Mesenchymal stem cell (in vitro differentiated cells and primary cell): ENCODE data around the gene LPP.
A peak's percentile ranks its signal among the peaks of the same experiment; 100 is the strongest.

ENCODE experiments used
- DNase-seq: peaks from one replicate; pipeline ENCODE4 v3.0.0-alpha.2; 2013
- H2AFZ ChIP-seq: one replicate; pipeline ENCODE4 v1.6.1; 2013; ENCODE audit warnings: low read depth, mild to moderate bottlenecking, control low read depth, inconsistent platforms, low read length, moderate library complexity
- H2AK5ac ChIP-seq: 2 replicates; pipeline ENCODE4 v1.6.1; 2013; ENCODE audit warnings: low read length, moderate library complexity, mild to moderate bottlenecking, inconsistent platforms; ENCODE audit not compliant: severe bottlenecking
- H2BK120ac ChIP-seq: one replicate; pipeline ENCODE4 v1.6.1; 2013; ENCODE audit warnings: low read depth, mild to moderate bottlenecking, inconsistent platforms, low read length, moderate library complexity
- H2BK12ac ChIP-seq, 2 experiments: one replicate each; pipeline ENCODE4 v1.6.1; 2013; ENCODE audit warnings: inconsistent platforms in 2 of 2, low read length in 2 of 2, mild to moderate bottlenecking in 2 of 2, moderate library complexity in 2 of 2, control low read depth in 1 of 2
- H2BK15ac ChIP-seq: one replicate; pipeline ENCODE4 v1.6.1; 2013; ENCODE audit warnings: mild to moderate bottlenecking, low read depth, inconsistent platforms; ENCODE audit not compliant: poor library complexity, severe bottlenecking
- H2BK5ac ChIP-seq: 2 replicates; pipeline ENCODE4 v1.6.1; 2013; ENCODE audit warnings: low read depth, mild to moderate bottlenecking, low read length, control low read depth, inconsistent platforms; ENCODE audit not compliant: poor library complexity, severe bottlenecking
- H3K14ac ChIP-seq, 2 experiments: one replicate each; pipeline ENCODE4 v1.6.1; 2013; ENCODE audit warnings: inconsistent platforms in 2 of 2, low read length in 2 of 2, control low read depth in 1 of 2, mild to moderate bottlenecking in 1 of 2, moderate library complexity in 1 of 2
- H3K18ac ChIP-seq, 2 experiments: one replicate each; pipeline ENCODE4 v1.6.1; 2013; ENCODE audit warnings: inconsistent platforms in 2 of 2, low read length in 2 of 2, control low read depth in 1 of 2, low read depth in 1 of 2, mild to moderate bottlenecking in 1 of 2
- H3K23ac ChIP-seq, 2 experiments: one replicate each; pipeline ENCODE4 v1.6.1; 2013; ENCODE audit warnings: inconsistent platforms in 2 of 2, low read length in 2 of 2, mild to moderate bottlenecking in 2 of 2, moderate library complexity in 2 of 2, control low read depth in 1 of 2
- H3K27ac ChIP-seq: 2 replicates; pipeline ENCODE4 v1.5.1; 2013; ENCODE audit warnings: mild to moderate bottlenecking, moderate library complexity, low read length, control low read depth, inconsistent platforms; ENCODE audit not compliant: poor library complexity, severe bottlenecking
- H3K27me3 ChIP-seq, 2 experiments: 2 replicates each; pipeline versions ENCODE4 v1.6.1 to v1.7.0; 2013; ENCODE audit warnings: low read length in 2 of 2, mild to moderate bottlenecking in 2 of 2, moderate library complexity in 2 of 2, control low read depth in 1 of 2, inconsistent platforms in 1 of 2; ENCODE audit not compliant: control insufficient read depth in 1 of 2, insufficient read depth in 1 of 2
- H3K36me3 ChIP-seq, 2 experiments: 2 replicates each; pipeline versions ENCODE4 v1.6.1 to v1.7.0; 2013; ENCODE audit warnings: low read length in 2 of 2, control low read depth in 1 of 2, inconsistent platforms in 1 of 2, low read depth in 1 of 2, mild to moderate bottlenecking in 1 of 2; ENCODE audit not compliant: insufficient read depth in 2 of 2, control insufficient read depth in 1 of 2
- H3K4ac ChIP-seq, 2 experiments: one replicate each; pipeline ENCODE4 v1.6.1; 2013; ENCODE audit warnings: inconsistent platforms in 2 of 2, low read length in 2 of 2, mild to moderate bottlenecking in 2 of 2, moderate library complexity in 2 of 2, control low read depth in 1 of 2, low read depth in 1 of 2
- H3K4me1 ChIP-seq: 2 replicates; pipeline ENCODE4 v1.6.1; 2013; ENCODE audit warnings: low read depth, low read length, control low read depth; ENCODE audit not compliant: control insufficient read depth, insufficient read depth
- H3K4me2 ChIP-seq: 2 replicates; pipeline ENCODE4 v1.6.1; 2013; ENCODE audit warnings: low read length, mild to moderate bottlenecking, inconsistent platforms; ENCODE audit not compliant: poor library complexity, severe bottlenecking
- H3K4me3 ChIP-seq, 2 experiments: 2 replicates each; pipeline versions ENCODE4 v1.5.1 to v1.7.0; 2013; ENCODE audit warnings: low read length in 2 of 2, mild to moderate bottlenecking in 2 of 2, control low read depth in 1 of 2, low read depth in 1 of 2; ENCODE audit not compliant: insufficient read depth in 1 of 2
- H3K79me1 ChIP-seq: replicated peaks from 2 replicates; pipeline ENCODE4 v1.6.1; 2013; ENCODE audit warnings: mild to moderate bottlenecking, control low read depth, low read length, inconsistent platforms; ENCODE audit not compliant: poor library complexity, severe bottlenecking
- H3K9ac ChIP-seq: 2 replicates; pipeline ENCODE4 v1.7.0; 2013; ENCODE audit warnings: mild to moderate bottlenecking, low read length, moderate library complexity
- H3K9me3 ChIP-seq: 2 replicates; pipeline ENCODE4 v1.7.0; 2013; ENCODE audit warnings: mild to moderate bottlenecking, low read length; ENCODE audit not compliant: control insufficient read depth
- H4K8ac ChIP-seq: one replicate; pipeline ENCODE4 v1.6.1; 2013; ENCODE audit warnings: inconsistent platforms, mild to moderate bottlenecking, low read length, moderate library complexity
- H4K91ac ChIP-seq: one replicate; pipeline ENCODE4 v1.6.1; 2013; ENCODE audit warnings: mild to moderate bottlenecking, low read length, inconsistent platforms
- WGBS: methylation state at CpG from one replicate; pipeline ENCODE4 v1.1.7; 2013; ENCODE audit warnings: mixed read lengths; 5-methylcytosine and 5-hydroxymethylcytosine counted together

Gene LPP

DNA sequence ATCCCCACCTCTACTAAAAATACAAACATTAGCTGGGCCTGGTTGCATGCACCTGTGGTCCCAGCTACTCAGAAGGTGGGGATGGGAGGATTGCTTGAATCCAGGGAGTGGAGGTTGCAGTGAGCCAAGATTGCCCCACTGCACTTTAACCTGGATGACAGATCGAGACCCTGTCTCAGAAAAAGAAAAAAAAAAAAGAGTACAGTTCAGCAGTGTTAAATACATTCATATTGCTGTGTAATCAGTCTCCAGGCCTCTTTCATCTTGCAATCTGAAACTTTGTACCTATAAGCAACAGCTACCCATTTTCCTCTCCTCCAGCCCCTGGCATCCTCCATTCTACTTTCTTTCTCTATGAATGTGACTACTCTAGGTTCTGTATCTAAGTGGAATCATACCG is 61.2 kb downstream of the LPP start:
- no CpG with 5 or more reads among the region's 2 CpGs for WGBS
- H3K27me3 ChIP-seq: no peaks in the 10 kb centered on the region
- H4K8ac ChIP-seq: no peak overlapping the region
- H3K4me1 ChIP-seq: peaks cover 12% of the 10 kb centered on the region
- H3K4me2 ChIP-seq: no peak overlapping the region
- no peak overlapping the region for H2BK12ac ChIP-seq
- no peak overlapping the region for H3K4ac ChIP-seq
- H3K14ac ChIP-seq: no peak overlapping the region
- no peaks in the 10 kb centered on the region for H3K9me3 ChIP-seq
- H3K9ac ChIP-seq: no peak overlapping the region
- H3K23ac ChIP-seq: no peak overlapping the region
- DNase-seq: no peak
- no peak overlapping the region for H2AK5ac ChIP-seq
- peaks cover 3 to 4% of the 10 kb centered on the region in 2 experiments for H3K36me3 ChIP-seq
- no peak overlapping the region for H2AFZ ChIP-seq
- no peak overlapping the region for H3K4me3 ChIP-seq
- no peak overlapping the region for H2BK5ac ChIP-seq
- peaks cover 12% of the 10 kb centered on the region for H3K79me1 ChIP-seq
- H3K18ac ChIP-seq: no peak overlapping the region
- H3K27ac ChIP-seq: no peak overlapping the region
- H2BK15ac ChIP-seq: no peak overlapping the region
- no peak overlapping the region for H2BK120ac ChIP-seq
- H4K91ac ChIP-seq: no peak overlapping the region

DNA sequence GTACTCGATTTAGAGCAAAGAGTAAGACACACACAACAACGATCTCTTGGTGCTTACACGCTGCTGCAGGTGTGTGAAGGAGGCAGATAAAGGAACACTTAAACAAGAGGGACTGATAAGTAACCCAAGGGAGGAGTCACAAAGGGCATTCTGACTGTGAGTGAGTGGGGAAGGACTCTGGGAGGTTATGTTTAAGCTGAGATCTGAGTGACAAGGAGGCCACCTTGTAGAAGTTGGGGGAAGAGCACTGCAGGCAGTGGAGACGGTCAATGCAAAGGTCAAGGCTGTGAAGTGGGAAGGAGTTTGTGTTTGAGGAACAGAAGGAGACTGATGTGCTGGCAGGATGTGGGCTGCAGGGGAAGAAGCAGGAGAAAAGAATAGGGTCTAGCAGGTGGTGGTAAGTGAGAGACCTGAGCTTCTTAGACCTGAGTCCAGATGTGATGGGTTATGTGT is 63.1 kb downstream of the LPP start:
- WGBS: 91% methylated on average over 4 of the region's 4 CpGs
- H2BK12ac ChIP-seq: peak overlapping the region in 1 of 2 experiments; percentile 45
- no peak overlapping the region for H2BK5ac ChIP-seq
- no peaks in the 10 kb centered on the region for H3K9me3 ChIP-seq
- DNase-seq: no peak
- no peak overlapping the region for H3K4me3 ChIP-seq
- H3K27me3 ChIP-seq: no peaks in the 10 kb centered on the region
- H4K8ac ChIP-seq: no peak overlapping the region
- no peak overlapping the region for H2BK15ac ChIP-seq
- H2BK120ac ChIP-seq: no peak overlapping the region
- peak overlapping the region in 1 of 2 experiments; percentile 54 for H3K23ac ChIP-seq
- peaks cover 9% of the 10 kb centered on the region for H3K79me1 ChIP-seq
- no peak overlapping the region for H3K4ac ChIP-seq
- peaks cover 5 to 10% of the 10 kb centered on the region in 2 experiments for H3K36me3 ChIP-seq
- H3K18ac ChIP-seq: no peak overlapping the region
- H3K4me1 ChIP-seq: peaks cover 21% of the 10 kb centered on the region
- H3K9ac ChIP-seq: no peak overlapping the region
- H4K91ac ChIP-seq: no peak overlapping the region
- no peak overlapping the region for H3K4me2 ChIP-seq
- no peak overlapping the region for H3K27ac ChIP-seq
- H3K14ac ChIP-seq: no peak overlapping the region
- H2AFZ ChIP-seq: no peak overlapping the region
- peak overlapping the region; percentile 45 for H2AK5ac ChIP-seq

DNA sequence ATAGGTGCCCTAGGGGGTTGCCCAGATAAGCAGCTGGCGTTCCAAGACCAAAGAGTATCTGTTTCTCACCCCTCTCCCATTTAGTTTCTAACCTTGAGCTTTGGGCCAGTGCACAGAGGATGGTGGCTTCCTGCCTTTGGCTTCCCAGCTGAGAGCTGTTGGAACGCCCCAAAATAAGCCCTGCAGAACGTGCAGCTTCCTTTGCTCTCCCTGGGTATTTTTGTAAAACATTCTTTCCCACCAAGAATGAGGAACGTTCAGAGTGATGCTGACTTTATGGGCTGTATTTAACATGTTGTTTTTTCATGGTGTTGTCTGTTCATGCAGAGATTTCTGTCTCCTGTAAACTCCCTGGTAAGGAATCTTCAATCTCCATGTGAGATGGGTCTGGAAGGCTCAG is 63.8 kb downstream of the LPP start:
- no peak overlapping the region for H4K91ac ChIP-seq
- H3K9me3 ChIP-seq: no peaks in the 10 kb centered on the region
- no peak overlapping the region for H3K4me3 ChIP-seq
- H3K14ac ChIP-seq: no peak overlapping the region
- H3K79me1 ChIP-seq: peaks cover 9% of the 10 kb centered on the region
- H3K36me3 ChIP-seq: peaks cover 5 to 10% of the 10 kb centered on the region in 2 experiments
- H3K4me1 ChIP-seq: peaks cover 18% of the 10 kb centered on the region
- H3K4me2 ChIP-seq: no peak overlapping the region
- DNase-seq: no peak
- H3K4ac ChIP-seq: no peak overlapping the region
- H2AK5ac ChIP-seq: peak overlapping the region; percentile 53
- H2AFZ ChIP-seq: no peak overlapping the region
- H3K27me3 ChIP-seq: no peaks in the 10 kb centered on the region
- H3K27ac ChIP-seq: peak overlapping the region; percentile 49
- no peak overlapping the region for H2BK5ac ChIP-seq
- H2BK12ac ChIP-seq: no peak overlapping the region
- H3K18ac ChIP-seq: no peak overlapping the region
- H4K8ac ChIP-seq: no peak overlapping the region
- WGBS: 93% methylated on average over 3 of the region's 4 CpGs
- no peak overlapping the region for H3K9ac ChIP-seq
- H2BK120ac ChIP-seq: no peak overlapping the region
- H2BK15ac ChIP-seq: no peak overlapping the region
- H3K23ac ChIP-seq: no peak overlapping the region

DNA sequence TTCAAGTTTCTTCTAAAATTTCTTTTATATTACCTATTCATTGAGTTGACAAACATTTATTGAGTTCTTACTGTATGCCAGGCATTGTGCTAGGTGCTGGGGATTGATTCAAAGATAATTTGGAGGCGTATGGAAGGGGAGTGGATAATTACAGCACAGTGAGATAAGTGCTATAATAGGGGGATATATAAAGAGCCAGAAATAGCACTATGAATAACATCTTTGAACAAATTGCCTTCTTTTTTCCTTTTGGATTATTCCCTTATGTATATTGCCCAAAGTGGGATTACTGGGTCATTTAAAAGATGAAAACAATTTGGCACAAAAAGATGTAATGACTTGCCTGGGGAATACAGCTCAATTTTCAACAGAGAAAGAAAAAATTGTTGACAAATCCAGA is 64.6 kb downstream of the LPP start:
- Histone ChIP-seq H4K8ac (no peak overlapping the region), H3K27ac (no peak overlapping the region), H3K18ac (no peak overlapping the region), H3K9ac (no peak overlapping the region), H3K27me3 (no peaks in the 10 kb centered on the region), H3K9me3 (no peaks in the 10 kb centered on the region), H4K91ac (no peak overlapping the region), H3K4me3 (no peak overlapping the region), H2AFZ (no peak overlapping the region), H3K36me3 (peaks cover 5 to 10% of the 10 kb centered on the region in 2 experiments), H2BK120ac (no peak overlapping the region), H3K4ac (no peak overlapping the region), H3K4me2 (no peak overlapping the region), H2BK5ac (no peak overlapping the region), H2BK12ac (no peak overlapping the region), H2BK15ac (no peak overlapping the region), H3K14ac (no peak overlapping the region), H2AK5ac (no peak overlapping the region), H3K4me1 (peaks cover 18% of the 10 kb centered on the region), H3K79me1 (peaks cover 9% of the 10 kb centered on the region), H3K23ac (no peak overlapping the region)
- no peak for DNase-seq
- 100% methylated on average over 1 of the region's 1 CpG for WGBS
